Osteoblast (primary cell): ENCODE measurements around the gene ANKRD45. TPM values are rescaled to one million over a fixed set of nuclear protein-coding genes. Genes with fewer than 3 reads are reported as not detected.

Source experiments
- DNase-seq: peaks from one replicate; pipeline ENCODE4 v3.0.0; 2011; ENCODE audit warnings: low spot score, mixed read lengths; ENCODE audit not compliant: insufficient read length; ENCODE audit errors: missing footprints
- H2AFZ ChIP-seq: 2 replicates; pipeline ENCODE4 v1.6.0; 2011; ENCODE audit warnings: mild to moderate bottlenecking, low read length
- H3K27ac ChIP-seq: 2 replicates; pipeline ENCODE4 v1.5.1; 2011; ENCODE audit warnings: mild to moderate bottlenecking, low read depth, low read length, moderate library complexity
- H3K27me3 ChIP-seq: 2 replicates; pipeline ENCODE4 v1.6.0; 2012; ENCODE audit warnings: mild to moderate bottlenecking, control low read depth, inconsistent platforms, low read length, moderate library complexity; ENCODE audit not compliant: insufficient read depth
- H3K36me3 ChIP-seq: 2 replicates; pipeline ENCODE4 v1.5.1; 2011; ENCODE audit warnings: mild to moderate bottlenecking, low read length, control low read depth, moderate library complexity; ENCODE audit not compliant: insufficient read depth
- H3K4me1 ChIP-seq: 2 replicates; pipeline ENCODE4 v1.5.1; 2011; ENCODE audit warnings: mild to moderate bottlenecking, low read length, control low read depth, moderate library complexity; ENCODE audit not compliant: insufficient read depth
- H3K4me2 ChIP-seq: 2 replicates; pipeline ENCODE4 v1.6.0; 2011; ENCODE audit warnings: mild to moderate bottlenecking, low read length; ENCODE audit not compliant: insufficient read depth
- H3K4me3 ChIP-seq: fragments of 200-600 bp; sonication (generic); 3 replicates; pipeline ENCODE4 v1.5.1; 2012; ENCODE audit warnings: mild to moderate bottlenecking, low read length, inconsistent platforms; ENCODE audit not compliant: insufficient read depth
- H3K79me2 ChIP-seq: 2 replicates; pipeline ENCODE4 v1.6.0; 2012; ENCODE audit warnings: mild to moderate bottlenecking, low read length, control low read depth, inconsistent platforms; ENCODE audit not compliant: insufficient read depth
- H3K9me3 ChIP-seq: 2 replicates; pipeline ENCODE4 v1.5.1; 2011; ENCODE audit warnings: low read depth, low read length, control low read depth
- H4K20me1 ChIP-seq: 2 replicates; pipeline ENCODE4 v1.6.0; 2012; ENCODE audit warnings: mild to moderate bottlenecking, low read length, control low read depth; ENCODE audit not compliant: insufficient read depth
- total RNA-seq: library from RNA; depleted of rRNA; stranded (reverse); fragments of >200 nt; gene quantifications from 2 replicates; pipeline ENCODE4 v1.2.3, GENCODE V29; 2012
- TF ChIP-seq, protein P1 (sequence below): IDR thresholded peaks from 2 replicates; pipeline ENCODE4 v1.5.1; 2011; ENCODE audit warnings: mild to moderate bottlenecking, low read depth, low read length, moderate library complexity; ENCODE audit errors: extremely low read depth

Gene ANKRD45
- total RNA-seq, 1 donor, result 0.72 TPM

DNA sequence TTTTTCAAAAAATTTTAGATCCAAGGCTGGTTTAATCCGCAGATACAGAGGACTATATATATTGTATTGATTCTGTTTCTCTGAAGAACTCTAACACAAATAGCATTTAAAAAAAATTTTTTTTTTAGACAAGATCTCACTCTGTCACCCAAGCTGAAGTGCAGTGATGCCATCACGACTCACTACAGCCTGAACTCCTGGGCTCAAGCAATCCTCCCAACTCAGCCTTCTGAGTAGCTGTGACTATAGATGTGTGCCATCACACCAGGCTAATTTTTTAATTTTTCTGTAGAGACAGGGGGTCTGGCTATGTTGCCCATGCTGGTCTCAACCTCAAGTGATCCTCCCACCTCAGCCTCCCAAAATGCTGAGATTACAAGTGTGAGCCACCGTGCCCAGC, 3.0 kb downstream of the ANKRD45 start:
- Histone ChIP-seq H3K9me3 (no peaks in the 10 kb centered on the region), H3K4me3 (no peak overlapping the region), H3K27ac (no peak overlapping the region), H2AFZ (no peak overlapping the region), H3K27me3 (peaks cover 6% of the 10 kb centered on the region), H3K4me2 (no peak overlapping the region), H3K79me2 (no peaks in the 10 kb centered on the region), H3K36me3 (no peaks in the 10 kb centered on the region), H4K20me1 (no peaks in the 10 kb centered on the region), H3K4me1 (no peaks in the 10 kb centered on the region)
- TF ChIP-seq, protein P1, sequence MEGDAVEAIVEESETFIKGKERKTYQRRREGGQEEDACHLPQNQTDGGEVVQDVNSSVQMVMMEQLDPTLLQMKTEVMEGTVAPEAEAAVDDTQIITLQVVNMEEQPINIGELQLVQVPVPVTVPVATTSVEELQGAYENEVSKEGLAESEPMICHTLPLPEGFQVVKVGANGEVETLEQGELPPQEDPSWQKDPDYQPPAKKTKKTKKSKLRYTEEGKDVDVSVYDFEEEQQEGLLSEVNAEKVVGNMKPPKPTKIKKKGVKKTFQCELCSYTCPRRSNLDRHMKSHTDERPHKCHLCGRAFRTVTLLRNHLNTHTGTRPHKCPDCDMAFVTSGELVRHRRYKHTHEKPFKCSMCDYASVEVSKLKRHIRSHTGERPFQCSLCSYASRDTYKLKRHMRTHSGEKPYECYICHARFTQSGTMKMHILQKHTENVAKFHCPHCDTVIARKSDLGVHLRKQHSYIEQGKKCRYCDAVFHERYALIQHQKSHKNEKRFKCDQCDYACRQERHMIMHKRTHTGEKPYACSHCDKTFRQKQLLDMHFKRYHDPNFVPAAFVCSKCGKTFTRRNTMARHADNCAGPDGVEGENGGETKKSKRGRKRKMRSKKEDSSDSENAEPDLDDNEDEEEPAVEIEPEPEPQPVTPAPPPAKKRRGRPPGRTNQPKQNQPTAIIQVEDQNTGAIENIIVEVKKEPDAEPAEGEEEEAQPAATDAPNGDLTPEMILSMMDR, result no peak
- DNase-seq, result no peak

DNA sequence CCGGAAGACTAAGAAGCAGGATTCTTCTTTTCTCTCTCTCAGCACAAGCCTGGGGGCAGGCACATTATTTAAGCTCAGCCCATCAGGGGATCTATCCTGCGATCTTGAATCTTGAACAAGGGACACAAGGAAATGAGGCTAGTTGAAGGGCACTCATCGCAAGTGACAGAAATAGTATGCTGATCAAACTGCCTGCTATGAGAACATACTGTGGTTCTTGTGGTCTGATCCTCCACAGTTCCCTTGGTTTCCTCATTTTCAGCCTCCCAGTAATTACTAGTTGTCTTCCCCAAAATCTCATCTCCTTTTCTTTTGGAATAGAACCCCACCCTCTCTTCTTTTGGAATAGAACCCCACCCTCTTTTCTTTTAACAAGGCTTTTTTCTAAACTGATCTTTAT, 6.5 kb downstream of the ANKRD45 start:
- H3K4me2 ChIP-seq, result no peak overlapping the region
- H3K4me1 ChIP-seq, result no peaks in the 10 kb centered on the region
- no peaks in the 10 kb centered on the region for H3K27me3 ChIP-seq
- H3K79me2 ChIP-seq, result no peaks in the 10 kb centered on the region
- no peak overlapping the region for H3K27ac ChIP-seq
- no peak overlapping the region for H2AFZ ChIP-seq
- no peaks in the 10 kb centered on the region for H3K9me3 ChIP-seq
- H4K20me1 ChIP-seq, result no peaks in the 10 kb centered on the region
- no peak overlapping the region for H3K4me3 ChIP-seq
- TF ChIP-seq, protein P1, result no peak
- no peaks in the 10 kb centered on the region for H3K36me3 ChIP-seq
- DNase-seq, result no peak

DNA sequence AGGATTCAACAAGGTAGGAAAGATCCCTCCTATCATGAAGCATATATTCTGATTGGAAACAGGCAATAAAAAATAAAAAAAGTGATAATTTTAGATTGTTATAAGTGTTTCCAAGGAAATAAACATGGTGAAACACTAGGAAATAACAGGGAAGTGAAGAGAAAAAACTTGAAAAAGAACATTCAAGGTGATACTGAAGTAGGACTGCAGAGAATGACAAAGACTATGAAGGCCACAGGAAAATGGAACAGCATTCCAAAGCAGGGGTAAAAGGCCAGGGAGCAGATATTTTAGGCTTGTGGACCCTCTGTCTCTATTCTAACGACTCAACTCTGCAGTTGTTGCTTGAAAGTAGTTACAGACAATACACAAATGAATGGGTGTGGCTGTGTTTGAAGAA, 7.9 kb downstream of the ANKRD45 start:
- H3K36me3 ChIP-seq, result no peaks in the 10 kb centered on the region
- no peak for DNase-seq
- H4K20me1 ChIP-seq, result no peaks in the 10 kb centered on the region

DNA sequence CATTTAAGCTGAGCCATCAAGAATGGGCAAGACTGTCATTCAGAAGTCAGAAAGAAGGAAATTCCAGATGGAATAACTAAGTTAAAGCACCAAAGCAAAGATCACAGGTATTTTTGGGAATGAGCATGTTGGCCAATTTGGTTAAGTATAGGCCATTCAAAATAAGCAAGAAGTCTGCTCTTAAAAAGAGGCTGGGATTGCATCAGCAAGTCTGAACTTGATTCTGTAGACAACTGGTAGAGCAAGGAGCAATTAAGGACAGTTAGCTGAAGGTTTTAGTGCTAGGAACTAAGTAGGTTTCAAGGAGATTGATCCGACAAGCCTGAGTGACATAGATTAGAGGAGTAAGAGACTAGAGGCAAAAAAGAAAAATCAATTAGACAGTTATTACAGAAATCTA, 8.4 kb downstream of the ANKRD45 start:
- Histone ChIP-seq H3K4me2 (no peak overlapping the region), H3K4me1 (no peaks in the 10 kb centered on the region), H4K20me1 (no peaks in the 10 kb centered on the region), H3K27ac (no peak overlapping the region), H2AFZ (no peak overlapping the region), H3K9me3 (no peaks in the 10 kb centered on the region), H3K36me3 (no peaks in the 10 kb centered on the region), H3K79me2 (no peaks in the 10 kb centered on the region), H3K4me3 (no peak overlapping the region), H3K27me3 (no peaks in the 10 kb centered on the region)
- DNase-seq, result no peak
- TF ChIP-seq, protein P1, result no peak

More for the DNA sequence above, 7.9 kb downstream of the ANKRD45 start:
- H3K27me3 ChIP-seq, result no peaks in the 10 kb centered on the region
- H2AFZ ChIP-seq, result no peak overlapping the region
- H3K27ac ChIP-seq, result no peak overlapping the region
- H3K4me2 ChIP-seq, result no peak overlapping the region
- no peaks in the 10 kb centered on the region for H3K79me2 ChIP-seq
- TF ChIP-seq, protein P1, result no peak
- no peaks in the 10 kb centered on the region for H3K9me3 ChIP-seq
- H3K4me1 ChIP-seq, result no peaks in the 10 kb centered on the region
- no peak overlapping the region for H3K4me3 ChIP-seq
